ENCODE results near the gene C17orf114.

The C17orf114 gene

DNA sequence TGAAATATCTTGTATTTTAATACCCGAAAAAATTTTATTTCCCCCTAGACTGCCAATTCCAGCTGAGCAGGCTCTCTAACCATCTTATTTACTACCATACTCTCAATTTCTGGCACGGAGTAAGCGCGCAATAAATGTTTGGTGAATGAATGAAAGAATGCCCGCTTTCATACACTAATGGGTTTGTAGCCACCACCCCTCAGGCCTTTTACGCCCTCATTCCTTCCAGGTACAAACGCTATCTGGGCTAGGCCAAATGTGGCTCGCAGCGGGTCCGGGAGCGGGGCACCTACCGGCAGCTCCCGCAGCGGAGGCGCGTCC lies 4.3 kb upstream of the C17orf114 start:
- Histone ChIP-seq H3K4me3 (peak overlapping the region in 3 of 4 donors; percentile 63 to 81 (median 72)), H3K27ac (peak overlapping the region in 2 of 4 donors; percentile 78 to 86), H3K9me3 (no peaks in the 10 kb centered on the region), H3K4me1 (peaks cover 0 to 25% (median 7%) of the 10 kb centered on the region in 4 donors), H3K27me3 (no peaks in the 10 kb centered on the region), H3K36me3 (peaks cover 0 to 27% (median 0%) of the 10 kb centered on the region in 3 donors)
- 3 to 6% methylated on average over 12 of the region's 16 CpGs for WGBS, 2 donors
- DNase-seq (ENCODE audit: low spot score in 2 of 2): no peak
- TF ChIP-seq, protein P1, sequence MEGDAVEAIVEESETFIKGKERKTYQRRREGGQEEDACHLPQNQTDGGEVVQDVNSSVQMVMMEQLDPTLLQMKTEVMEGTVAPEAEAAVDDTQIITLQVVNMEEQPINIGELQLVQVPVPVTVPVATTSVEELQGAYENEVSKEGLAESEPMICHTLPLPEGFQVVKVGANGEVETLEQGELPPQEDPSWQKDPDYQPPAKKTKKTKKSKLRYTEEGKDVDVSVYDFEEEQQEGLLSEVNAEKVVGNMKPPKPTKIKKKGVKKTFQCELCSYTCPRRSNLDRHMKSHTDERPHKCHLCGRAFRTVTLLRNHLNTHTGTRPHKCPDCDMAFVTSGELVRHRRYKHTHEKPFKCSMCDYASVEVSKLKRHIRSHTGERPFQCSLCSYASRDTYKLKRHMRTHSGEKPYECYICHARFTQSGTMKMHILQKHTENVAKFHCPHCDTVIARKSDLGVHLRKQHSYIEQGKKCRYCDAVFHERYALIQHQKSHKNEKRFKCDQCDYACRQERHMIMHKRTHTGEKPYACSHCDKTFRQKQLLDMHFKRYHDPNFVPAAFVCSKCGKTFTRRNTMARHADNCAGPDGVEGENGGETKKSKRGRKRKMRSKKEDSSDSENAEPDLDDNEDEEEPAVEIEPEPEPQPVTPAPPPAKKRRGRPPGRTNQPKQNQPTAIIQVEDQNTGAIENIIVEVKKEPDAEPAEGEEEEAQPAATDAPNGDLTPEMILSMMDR (IDR thresholded peaks at IDR 0.05): no peak
- TF ChIP-seq POLR2A (IDR thresholded peaks at IDR 0.05): no peak
- TF ChIP-seq EP300 (IDR thresholded peaks at IDR 0.05): no peak

DNA sequence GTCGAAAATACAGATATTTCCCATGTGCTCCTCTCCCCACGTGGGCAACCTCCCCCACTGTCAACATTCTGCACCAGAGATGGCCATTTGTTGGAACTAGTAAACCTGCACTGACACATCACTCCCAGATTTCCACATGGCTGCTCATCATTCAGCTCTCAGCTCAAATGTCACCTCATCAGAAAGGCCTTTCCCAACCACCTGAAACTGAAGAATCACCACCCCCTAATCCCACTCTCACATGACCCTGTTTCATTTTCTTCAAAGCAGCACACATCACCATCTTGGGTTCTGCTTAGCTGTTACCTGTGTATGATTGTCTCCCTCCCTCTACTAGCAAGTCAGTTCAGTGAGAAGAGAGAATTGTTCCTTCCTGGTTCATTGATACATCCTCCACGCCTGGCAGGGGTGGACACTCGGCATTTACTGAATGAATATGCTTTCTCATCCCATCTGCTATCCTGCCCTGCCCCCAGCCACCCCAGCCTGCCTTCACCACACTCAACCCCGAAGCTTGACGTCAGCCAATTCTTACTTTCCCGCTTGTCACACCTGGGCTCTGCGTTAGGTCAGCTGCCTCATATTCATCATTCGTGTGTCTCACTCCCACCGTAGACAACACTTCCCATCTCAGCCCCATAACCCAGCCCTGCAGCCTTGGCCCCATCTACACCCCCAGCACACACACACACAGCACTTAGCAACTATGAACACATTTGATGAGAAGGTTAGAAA lies 1.5 kb downstream of the C17orf114 start:
- H3K4me3 ChIP-seq: no peak overlapping the region
- DNase-seq (ENCODE audit: low spot score in 2 of 2): no peak
- H3K36me3 ChIP-seq: peaks cover 0 to 40% (median 0%) of the 10 kb centered on the region in 3 donors
- no peaks in the 10 kb centered on the region for H3K27me3 ChIP-seq
- H3K4me1 ChIP-seq: peaks cover 0 to 16% (median 8%) of the 10 kb centered on the region in 4 donors
- H3K9me3 ChIP-seq: no peaks in the 10 kb centered on the region
- WGBS, 2 donors: 78 to 84% methylated on average over 10 of the region's 10 CpGs
- TF ChIP-seq, protein P1 (IDR thresholded peaks at IDR 0.05): no peak
- no peak for TF ChIP-seq POLR2A (IDR thresholded peaks at IDR 0.05)
- TF ChIP-seq EP300 (IDR thresholded peaks at IDR 0.05): no peak
- H3K27ac ChIP-seq: no peak overlapping the region

DNA sequence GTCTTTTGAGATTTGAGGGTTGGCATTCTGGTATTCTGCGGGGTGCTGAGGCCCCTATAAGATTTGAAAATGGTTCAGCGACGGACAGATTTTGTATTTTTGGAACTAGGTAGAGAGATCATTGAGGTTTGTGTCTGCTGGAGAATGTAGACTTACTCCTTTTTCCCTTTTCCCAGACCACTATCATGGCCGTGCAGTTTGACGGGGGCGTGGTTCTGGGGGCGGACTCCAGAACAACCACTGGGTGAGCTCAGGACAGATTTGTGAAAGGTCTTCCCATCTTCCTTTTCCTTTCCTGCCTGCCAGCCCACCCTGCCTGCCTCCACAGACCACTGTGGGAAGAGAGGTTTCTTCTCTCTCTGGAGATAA lies 5.6 kb downstream of the C17orf114 start:
- 0 to 1% methylated on average over 7 of the region's 7 CpGs for WGBS, 2 donors

DNA sequence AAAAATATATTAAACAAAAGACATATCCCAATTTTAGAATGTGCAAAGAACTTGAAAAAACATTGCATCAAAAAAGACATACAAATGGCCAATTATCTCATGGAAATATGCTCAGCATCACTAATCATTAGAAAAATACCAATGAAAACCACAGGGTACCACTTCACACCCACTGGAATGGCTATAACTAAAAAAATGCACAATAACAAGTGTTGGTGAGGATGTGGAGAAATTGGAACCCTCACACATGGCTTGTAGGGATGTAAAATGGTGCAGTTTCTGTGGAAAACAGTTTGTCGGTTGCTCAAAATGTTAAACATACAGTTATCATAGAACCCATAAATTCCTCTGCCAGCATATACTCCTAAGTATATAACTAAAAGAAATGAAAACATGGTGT lies 7.0 kb downstream of the C17orf114 start:
- peaks cover 0 to 14% (median 10%) of the 10 kb centered on the region in 4 donors for H3K4me1 ChIP-seq
- TF ChIP-seq EP300 (IDR thresholded peaks at IDR 0.05): no peak
- no peak for TF ChIP-seq POLR2A (IDR thresholded peaks at IDR 0.05)
- TF ChIP-seq, protein P1 (IDR thresholded peaks at IDR 0.05): no peak
- DNase-seq (ENCODE audit: low spot score in 2 of 2): no peak
- no peak overlapping the region for H3K4me3 ChIP-seq
- no peaks in the 10 kb centered on the region for H3K9me3 ChIP-seq
- peak overlapping the region in 3 of 4 donors; percentile 75 to 88 (median 85) for H3K27ac ChIP-seq
- H3K27me3 ChIP-seq: no peaks in the 10 kb centered on the region
- peaks cover 0 to 30% (median 0%) of the 10 kb centered on the region in 3 donors for H3K36me3 ChIP-seq
- 90 to 92% methylated on average over 1 of the region's 1 CpG for WGBS, 2 donors

More for the DNA sequence above, 5.6 kb downstream of the C17orf114 start:
- H3K4me3 ChIP-seq: peak overlapping the region; percentile 52 to 87 (median 66)
- no peaks in the 10 kb centered on the region for H3K9me3 ChIP-seq
- no peaks in the 10 kb centered on the region for H3K27me3 ChIP-seq
- no peak for DNase-seq (ENCODE audit: low spot score in 2 of 2)
- TF ChIP-seq, protein P1 (IDR thresholded peaks at IDR 0.05): no peak
- TF ChIP-seq EP300 (IDR thresholded peaks at IDR 0.05) (no peak), POLR2A (IDR thresholded peaks at IDR 0.05) (no peak)
- peaks cover 0 to 14% (median 8%) of the 10 kb centered on the region in 4 donors for H3K4me1 ChIP-seq
- peaks cover 0 to 40% (median 0%) of the 10 kb centered on the region in 3 donors for H3K36me3 ChIP-seq
- H3K27ac ChIP-seq: peak overlapping the region; percentile 3 to 89 (median 80)

DNA sequence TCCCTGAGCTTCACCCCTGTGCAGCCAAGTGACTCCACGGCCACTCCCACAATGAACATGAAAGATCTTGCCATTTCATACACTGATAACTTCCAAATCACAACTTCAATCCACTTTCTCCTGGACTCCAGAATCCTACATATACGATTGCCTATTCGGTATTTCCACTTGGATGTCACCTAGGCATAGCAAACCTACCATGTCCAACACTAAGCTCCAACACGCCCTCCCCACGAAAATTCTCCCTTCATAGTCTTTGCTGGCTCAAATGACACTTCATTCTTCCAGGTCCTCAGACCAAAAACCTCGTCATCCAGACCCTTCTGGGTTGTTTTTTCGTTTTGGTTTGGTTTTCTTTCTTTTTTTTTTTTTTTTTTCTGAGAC lies 11.4 kb downstream of the C17orf114 start:
- H3K4me1 ChIP-seq: peaks cover 0 to 40% (median 24%) of the 10 kb centered on the region in 4 donors
- no peak for DNase-seq (ENCODE audit: low spot score in 2 of 2)
- H3K27ac ChIP-seq: peak overlapping the region; percentile 87 to 95 (median 92)
- H3K27me3 ChIP-seq: peaks cover 0 to 7% of the 10 kb centered on the region in 2 donors
- WGBS, 2 donors: 43 to 64% methylated on average over 7 of the region's 7 CpGs
- TF ChIP-seq POLR2A (IDR thresholded peaks at IDR 0.05) (no peak), EP300 (IDR thresholded peaks at IDR 0.05) (no peak)
- TF ChIP-seq, protein P1 (IDR thresholded peaks at IDR 0.05): no peak
- H3K4me3 ChIP-seq: peak overlapping the region; percentile 65 to 92 (median 76)
- no peaks in the 10 kb centered on the region for H3K9me3 ChIP-seq
- H3K36me3 ChIP-seq: no peaks in the 10 kb centered on the region

Data from tibial nerve (tissue), 4 donors.